Measurements from ENCODE around the gene BUB1B.

Gene BUB1B

DNA sequence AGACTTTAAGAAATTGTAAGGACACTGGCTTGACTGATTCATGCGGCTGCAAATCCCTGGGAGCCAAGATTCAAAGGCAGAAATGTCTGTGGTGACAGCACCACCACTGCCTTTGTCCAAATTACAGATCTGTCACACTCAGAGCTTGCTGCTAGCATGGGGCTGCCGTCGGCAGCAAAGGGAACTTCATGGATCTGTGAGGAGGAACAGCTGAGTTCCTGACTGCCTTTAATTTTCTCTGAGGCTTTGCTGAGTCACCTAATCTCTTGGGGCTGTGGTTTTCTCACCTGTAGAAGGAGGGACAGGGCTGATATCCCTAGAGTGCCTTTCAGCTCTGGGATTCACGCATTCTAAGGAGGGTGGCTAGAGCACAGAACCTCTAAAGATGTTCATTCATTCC, 73.9 kb downstream of the BUB1B start:
- Histone ChIP-seq H3K27me3 (replicated peaks) (no peaks in the 10 kb centered on the region), H3K36me3 (replicated peaks) (no peaks in the 10 kb centered on the region), H3K4me3 (ENCODE audit: low read depth, low read length) (no peak overlapping the region), H3K27ac (no peak overlapping the region)
- in situ Hi-C loops (cut with HindIII; ENCODE audit: low pct_ligation_motif_present, low sequenced_read_pairs): no loop called here
- no peak for DNase-seq
- TF ChIP-seq, protein P1, sequence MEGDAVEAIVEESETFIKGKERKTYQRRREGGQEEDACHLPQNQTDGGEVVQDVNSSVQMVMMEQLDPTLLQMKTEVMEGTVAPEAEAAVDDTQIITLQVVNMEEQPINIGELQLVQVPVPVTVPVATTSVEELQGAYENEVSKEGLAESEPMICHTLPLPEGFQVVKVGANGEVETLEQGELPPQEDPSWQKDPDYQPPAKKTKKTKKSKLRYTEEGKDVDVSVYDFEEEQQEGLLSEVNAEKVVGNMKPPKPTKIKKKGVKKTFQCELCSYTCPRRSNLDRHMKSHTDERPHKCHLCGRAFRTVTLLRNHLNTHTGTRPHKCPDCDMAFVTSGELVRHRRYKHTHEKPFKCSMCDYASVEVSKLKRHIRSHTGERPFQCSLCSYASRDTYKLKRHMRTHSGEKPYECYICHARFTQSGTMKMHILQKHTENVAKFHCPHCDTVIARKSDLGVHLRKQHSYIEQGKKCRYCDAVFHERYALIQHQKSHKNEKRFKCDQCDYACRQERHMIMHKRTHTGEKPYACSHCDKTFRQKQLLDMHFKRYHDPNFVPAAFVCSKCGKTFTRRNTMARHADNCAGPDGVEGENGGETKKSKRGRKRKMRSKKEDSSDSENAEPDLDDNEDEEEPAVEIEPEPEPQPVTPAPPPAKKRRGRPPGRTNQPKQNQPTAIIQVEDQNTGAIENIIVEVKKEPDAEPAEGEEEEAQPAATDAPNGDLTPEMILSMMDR (IDR thresholded peaks at IDR 0.05; ENCODE audit: low read depth, low read length, missing control alignments): no peak

DNA sequence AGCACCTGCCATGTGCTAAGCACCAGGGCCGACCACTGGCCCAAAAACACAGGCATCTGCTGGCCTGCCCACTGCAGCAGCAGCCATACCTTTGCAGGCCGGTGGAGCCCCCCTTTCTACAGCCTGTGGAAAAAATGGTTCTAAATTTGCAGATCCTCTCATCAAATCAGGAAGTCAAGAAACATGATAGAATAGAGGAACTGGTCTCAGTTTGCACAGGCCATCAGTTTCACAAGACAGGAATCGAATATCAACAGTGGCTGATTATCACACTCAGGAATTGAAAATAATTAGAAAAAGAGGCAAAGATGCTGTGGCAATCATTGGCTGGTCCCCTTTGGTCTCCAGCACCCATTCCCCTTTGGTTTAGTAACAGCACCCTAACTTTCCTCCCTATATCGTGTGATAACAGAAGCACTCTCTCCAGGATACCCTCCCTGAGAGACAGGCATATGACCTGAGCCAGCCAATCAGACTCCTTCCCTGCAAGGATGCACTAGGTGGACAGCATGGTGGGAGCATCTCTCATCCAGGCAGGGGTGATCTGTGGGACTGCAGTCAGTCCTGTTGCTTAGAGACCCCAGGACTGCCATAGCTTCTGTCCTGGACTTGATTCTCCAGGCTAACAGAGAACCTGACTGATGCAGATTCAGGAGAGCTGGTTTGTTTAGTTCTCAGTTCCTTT, 74.5 kb downstream of the BUB1B start:
- TF ChIP-seq, protein P1 (IDR thresholded peaks at IDR 0.05; ENCODE audit: low read depth, low read length, missing control alignments): no peak
- Histone ChIP-seq H3K4me3 (ENCODE audit: low read depth, low read length) (no peak overlapping the region), H3K27me3 (replicated peaks) (no peaks in the 10 kb centered on the region), H3K36me3 (replicated peaks) (no peaks in the 10 kb centered on the region), H3K27ac (no peak overlapping the region)
- in situ Hi-C loops (cut with HindIII; ENCODE audit: low pct_ligation_motif_present, low sequenced_read_pairs): no loop called here
- DNase-seq: no peak

DNA sequence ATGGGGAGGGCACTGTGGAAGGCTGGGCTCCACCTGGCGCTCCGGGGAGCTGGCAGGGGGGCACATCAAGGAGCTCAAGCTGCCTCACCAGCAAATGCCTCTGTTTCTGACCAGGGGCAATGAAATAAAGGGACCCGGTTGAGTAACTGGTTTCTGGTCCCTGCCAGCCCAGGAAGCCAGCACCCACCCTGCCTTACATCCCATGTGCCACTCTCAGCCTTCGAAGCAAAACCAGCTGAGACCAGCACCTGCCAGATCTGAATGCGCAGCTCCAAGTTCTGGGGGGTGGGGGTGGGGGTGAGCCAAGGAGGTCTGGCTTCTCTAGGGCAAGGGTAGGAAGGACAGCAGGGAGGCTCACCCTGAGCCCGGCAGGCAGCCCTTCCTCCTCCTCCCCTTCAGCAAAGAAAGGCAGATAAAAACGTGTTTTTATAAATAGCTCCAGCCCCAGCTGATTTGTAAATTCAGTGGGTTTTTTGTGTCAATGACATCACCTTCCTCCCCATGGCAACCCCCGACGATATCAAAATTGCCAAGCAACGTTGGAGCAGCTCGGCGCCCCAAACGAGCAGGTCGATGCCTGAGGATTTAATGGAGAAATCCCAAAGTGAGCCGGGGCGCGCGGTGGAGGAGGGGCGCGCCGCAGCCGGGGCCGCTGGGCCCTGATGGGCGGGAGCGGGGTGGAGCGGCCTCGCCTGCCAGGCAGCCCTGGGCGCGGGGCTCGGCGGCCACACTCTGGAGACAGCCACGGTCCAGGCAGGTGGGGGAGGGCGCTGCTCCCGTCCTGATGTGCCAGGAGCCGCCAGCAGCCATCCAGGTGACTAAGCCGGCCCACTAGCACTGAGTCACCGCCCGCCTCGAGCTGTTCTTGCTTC, 77.9 kb downstream of the BUB1B start, which contains the start of gene PAK6:
PAK6 (plus strand) TSS at position 532 of the 872 bp plus-strand sequence. CDS start 25,723 bp downstream, outside the sequence.
- peak; percentile 55 for DNase-seq
- Histone ChIP-seq H3K27ac (no peak within 1 kb of the TSS), H3K27me3 (replicated peaks) (no peaks in the 10 kb centered on the region), H3K36me3 (replicated peaks) (no peaks in the 10 kb centered on the region), H3K4me3 (ENCODE audit: low read depth, low read length) (peak within 1 kb of the TSS; percentile 39)
- in situ Hi-C loops (cut with HindIII; ENCODE audit: low pct_ligation_motif_present, low sequenced_read_pairs): no loop called here
- TF ChIP-seq, protein P1 (IDR thresholded peaks at IDR 0.05; ENCODE audit: low read depth, low read length, missing control alignments): no peak

DNA sequence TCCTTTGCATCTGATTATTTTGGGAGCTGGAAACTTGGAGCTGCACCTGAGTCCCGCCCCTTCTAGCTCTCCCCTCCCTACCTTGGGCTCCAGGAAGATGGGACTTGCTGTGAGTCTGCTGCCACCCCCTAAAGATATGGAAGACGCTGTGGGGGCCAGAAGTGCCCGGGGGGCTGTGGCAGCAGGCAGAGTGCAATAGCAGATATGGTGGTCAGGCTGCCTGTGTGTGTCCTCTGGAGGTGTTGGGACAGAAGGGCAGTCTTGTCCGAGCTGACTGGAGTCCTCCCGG, 78.5 kb downstream of the BUB1B start:
- Histone ChIP-seq H3K36me3 (replicated peaks) (no peaks in the 10 kb centered on the region), H3K27me3 (replicated peaks) (no peaks in the 10 kb centered on the region), H3K27ac (no peak overlapping the region), H3K4me3 (ENCODE audit: low read depth, low read length) (peak overlapping the region; percentile 39)
- DNase-seq: no peak
- in situ Hi-C loops (cut with HindIII; ENCODE audit: low pct_ligation_motif_present, low sequenced_read_pairs): no loop called here
- TF ChIP-seq, protein P1 (IDR thresholded peaks at IDR 0.05; ENCODE audit: low read depth, low read length, missing control alignments): no peak

DNA sequence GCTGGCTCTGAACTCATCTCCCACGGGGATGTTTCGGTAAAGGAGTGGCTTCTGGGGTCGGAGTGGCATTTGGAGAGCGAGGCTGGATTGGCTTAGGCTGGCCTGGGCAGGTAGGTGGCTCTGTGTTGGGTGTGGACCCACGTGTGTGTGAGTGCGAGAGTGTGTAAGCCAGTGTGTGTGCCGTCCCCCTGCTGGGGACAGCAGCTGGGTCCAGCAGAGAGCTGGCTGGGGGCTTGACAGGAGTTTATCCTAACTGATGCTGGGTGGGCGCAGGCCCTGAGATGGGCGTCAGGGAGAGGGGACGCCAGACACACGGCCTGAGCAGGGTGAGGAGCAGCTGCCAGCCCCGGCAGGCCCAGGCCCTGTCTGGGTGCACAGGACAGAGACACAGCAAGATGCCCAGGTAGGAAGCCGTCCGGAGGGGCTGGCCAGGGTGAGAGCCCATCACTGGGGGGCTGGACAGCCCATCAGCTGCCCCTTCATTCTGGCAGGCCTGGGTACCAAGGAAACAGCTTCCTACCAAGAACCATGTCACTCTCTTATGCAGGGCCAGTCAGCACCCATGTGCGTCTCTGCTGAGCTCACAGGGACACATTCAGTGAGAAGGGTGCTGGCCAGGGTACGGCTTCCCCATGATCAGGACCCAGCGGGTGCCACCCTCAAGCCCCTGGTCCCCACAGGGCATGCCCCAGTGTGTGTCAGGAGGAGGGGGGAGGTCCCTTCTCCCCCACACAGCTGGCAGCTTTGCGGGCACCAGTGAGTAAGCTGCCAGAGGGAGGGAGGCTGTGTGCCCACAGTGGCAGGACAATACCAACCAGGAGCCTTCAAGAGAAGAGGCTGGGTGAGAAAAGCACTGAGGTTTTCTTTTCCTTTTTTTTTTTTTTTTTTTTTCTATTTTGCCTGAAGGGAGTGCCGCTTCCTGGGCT, 79.1 kb downstream of the BUB1B start:
- TF ChIP-seq, protein P1 (IDR thresholded peaks at IDR 0.05; ENCODE audit: low read depth, low read length, missing control alignments): no peak
- DNase-seq: no peak
- no peak overlapping the region for H3K27ac ChIP-seq

More for the DNA sequence above, 79.1 kb downstream of the BUB1B start:
- no peak overlapping the region for H3K4me3 ChIP-seq (ENCODE audit: low read depth, low read length)
- H3K36me3 ChIP-seq (replicated peaks): no peaks in the 10 kb centered on the region
- in situ Hi-C loops (cut with HindIII; ENCODE audit: low pct_ligation_motif_present, low sequenced_read_pairs): no loop called here
- no peaks in the 10 kb centered on the region for H3K27me3 ChIP-seq (replicated peaks)
